ENCODE data around the gene TESK1. TPM values are rescaled to one million over a fixed set of nuclear protein-coding genes. Genes with fewer than 3 reads are reported as not detected.

TESK1 gene
- total and polyA plus RNA-seq, 5 donors from 2014 or later = 3.9 to 24.5 (median 4.6) TPM

- H3K4me3 ChIP-seq (ENCODE audit: low read depth, low read length) = peak within 1 kb of the TSS; percentile 79
- no peaks in the 10 kb centered on the region for H3K36me3 ChIP-seq (ENCODE audit: control insufficient read depth, insufficient read depth, low read length)
- Mint-ChIP-seq H3K9me3 (peaks cover 0 to 2% (median 0%) of the 10 kb centered on the region in 7 donors), H3K27me3 (no peaks in the 10 kb centered on the region), H3K27ac (peak within 1 kb of the TSS; percentile 94 to 99 (median 95)), H3K4me1 (peaks cover 4 to 45% (median 30%) of the 10 kb centered on the region in 4 donors), H3K36me3 (no peaks in the 10 kb centered on the region), H3K4me3 (peak within 1 kb of the TSS; percentile 83 to 95 (median 88))
- peaks cover 34% of the 10 kb centered on the region for H3K4me1 ChIP-seq (ENCODE audit: control insufficient read depth, insufficient read depth, low read length, poor library complexity, severe bottlenecking)
- ATAC-seq (ENCODE audit: low read depth in 2 of 2) = no peak
- H3K9me3 ChIP-seq (ENCODE audit: control insufficient read depth in 2 of 2, low read length in 2 of 2) = no peaks in the 10 kb centered on the region
- no peak for DNase-seq
- peak within 1 kb of the TSS; percentile 66 for H3K27ac ChIP-seq (ENCODE audit: insufficient read depth, low read length, poor library complexity, severe bottlenecking)
- H3K27me3 ChIP-seq (ENCODE audit: control insufficient read depth, insufficient read depth, low read length) = no peaks in the 10 kb centered on the region
Measured at GRCh38 chr9:35618325-35618727, 13.3 kb downstream of the TESK1 start, which contains the start of gene CD72. TSS of gene CD72 (minus strand) at chr9:35618413. CDS start at chr9:35618303, 110 bp downstream.

GRCh38 chr9:35618854-35619799, 14.1 kb downstream of the TESK1 start:
- H3K36me3 ChIP-seq (ENCODE audit: control insufficient read depth, insufficient read depth, low read length) = no peaks in the 10 kb centered on the region
- DNase-seq (peak in 1 of 3 donors; percentile 70), ATAC-seq (ENCODE audit: low read depth in 2 of 2) (peak; percentile 29 to 35)
- peaks cover 0 to 2% (median 0%) of the 10 kb centered on the region in 7 donors for H3K9me3 Mint-ChIP-seq
- H3K4me1 ChIP-seq (ENCODE audit: control insufficient read depth, insufficient read depth, low read length, poor library complexity, severe bottlenecking) = peaks cover 34% of the 10 kb centered on the region
- peak overlapping the region; percentile 47 for H3K27ac ChIP-seq (ENCODE audit: insufficient read depth, low read length, poor library complexity, severe bottlenecking)
- peak overlapping the region; percentile 32 to 91 (median 89) for H3K27ac Mint-ChIP-seq
- H3K4me3 Mint-ChIP-seq = peak overlapping the region; percentile 29 to 76 (median 48)
- peak overlapping the region; percentile 16 for H3K4me3 ChIP-seq (ENCODE audit: low read depth, low read length)
- no peaks in the 10 kb centered on the region for H3K36me3 Mint-ChIP-seq
- no peaks in the 10 kb centered on the region for H3K27me3 ChIP-seq (ENCODE audit: control insufficient read depth, insufficient read depth, low read length)
- H3K4me1 Mint-ChIP-seq = peaks cover 4 to 44% (median 30%) of the 10 kb centered on the region in 4 donors
- H3K27me3 Mint-ChIP-seq = no peaks in the 10 kb centered on the region
- no peaks in the 10 kb centered on the region for H3K9me3 ChIP-seq (ENCODE audit: control insufficient read depth in 2 of 2, low read length in 2 of 2)

- Histone ChIP-seq H3K27me3 (ENCODE audit: control insufficient read depth, insufficient read depth, low read length) (no peaks in the 10 kb centered on the region), H3K4me3 (ENCODE audit: low read depth, low read length) (peak overlapping the region; percentile 16), H3K4me1 (ENCODE audit: control insufficient read depth, insufficient read depth, low read length, poor library complexity, severe bottlenecking) (peaks cover 34% of the 10 kb centered on the region), H3K27ac (ENCODE audit: insufficient read depth, low read length, poor library complexity, severe bottlenecking) (no peak overlapping the region), H3K36me3 (ENCODE audit: control insufficient read depth, insufficient read depth, low read length) (no peaks in the 10 kb centered on the region), H3K9me3 (ENCODE audit: control insufficient read depth in 2 of 2, low read length in 2 of 2) (no peaks in the 10 kb centered on the region)
- H3K9me3 Mint-ChIP-seq = peaks cover 0 to 2% (median 0%) of the 10 kb centered on the region in 7 donors
- DNase-seq (no peak), ATAC-seq (ENCODE audit: low read depth in 2 of 2) (no peak)
- H3K27ac Mint-ChIP-seq = peak overlapping the region; percentile 20 to 91 (median 89)
- peak overlapping the region in 3 of 4 donors; percentile 15 to 48 (median 29) for H3K4me3 Mint-ChIP-seq
- H3K36me3 Mint-ChIP-seq = no peaks in the 10 kb centered on the region
- H3K27me3 Mint-ChIP-seq = no peaks in the 10 kb centered on the region
- peaks cover 7 to 44% (median 28%) of the 10 kb centered on the region in 4 donors for H3K4me1 Mint-ChIP-seq
Measured at GRCh38 chr9:35619800-35620158, 14.7 kb downstream of the TESK1 start.

GRCh38 chr9:35627575-35627974, 22.5 kb downstream of the TESK1 start:
- H3K9me3 Mint-ChIP-seq = peaks cover 0 to 2% (median 0%) of the 10 kb centered on the region in 7 donors
- H3K4me1 ChIP-seq (ENCODE audit: control insufficient read depth, insufficient read depth, low read length, poor library complexity, severe bottlenecking) = no peaks in the 10 kb centered on the region
- H3K27me3 ChIP-seq (ENCODE audit: control insufficient read depth, insufficient read depth, low read length) = no peaks in the 10 kb centered on the region
- DNase-seq (no peak), ATAC-seq (ENCODE audit: low read depth in 2 of 2) (no peak)
- H3K4me1 Mint-ChIP-seq = peaks cover 0 to 12% (median 2%) of the 10 kb centered on the region in 4 donors
- peak overlapping the region in 1 of 4 donors; percentile 32 for H3K4me3 Mint-ChIP-seq
- H3K4me3 ChIP-seq (ENCODE audit: low read depth, low read length) = no peak overlapping the region
- no peaks in the 10 kb centered on the region for H3K36me3 Mint-ChIP-seq
- no peaks in the 10 kb centered on the region for H3K36me3 ChIP-seq (ENCODE audit: control insufficient read depth, insufficient read depth, low read length)
- H3K27ac Mint-ChIP-seq = no peak overlapping the region
- no peaks in the 10 kb centered on the region for H3K27me3 Mint-ChIP-seq
- H3K9me3 ChIP-seq (ENCODE audit: control insufficient read depth in 2 of 2, low read length in 2 of 2) = no peaks in the 10 kb centered on the region
- no peak overlapping the region for H3K27ac ChIP-seq (ENCODE audit: insufficient read depth, low read length, poor library complexity, severe bottlenecking)

- Histone ChIP-seq H3K9me3 (ENCODE audit: control insufficient read depth in 2 of 2, low read length in 2 of 2) (no peaks in the 10 kb centered on the region), H3K4me1 (ENCODE audit: control insufficient read depth, insufficient read depth, low read length, poor library complexity, severe bottlenecking) (no peaks in the 10 kb centered on the region), H3K27me3 (ENCODE audit: control insufficient read depth, insufficient read depth, low read length) (no peaks in the 10 kb centered on the region), H3K36me3 (ENCODE audit: control insufficient read depth, insufficient read depth, low read length) (no peaks in the 10 kb centered on the region), H3K27ac (ENCODE audit: insufficient read depth, low read length, poor library complexity, severe bottlenecking) (no peak overlapping the region), H3K4me3 (ENCODE audit: low read depth, low read length) (no peak overlapping the region)
- H3K27ac Mint-ChIP-seq = no peak overlapping the region
- DNase-seq (no peak), ATAC-seq (ENCODE audit: low read depth in 2 of 2) (no peak)
- H3K36me3 Mint-ChIP-seq = no peaks in the 10 kb centered on the region
- no peak overlapping the region for H3K4me3 Mint-ChIP-seq
- no peaks in the 10 kb centered on the region for H3K27me3 Mint-ChIP-seq
- peaks cover 0 to 2% (median 0%) of the 10 kb centered on the region in 7 donors for H3K9me3 Mint-ChIP-seq
- H3K4me1 Mint-ChIP-seq = peaks cover 0 to 12% (median 2%) of the 10 kb centered on the region in 4 donors
Measured at GRCh38 chr9:35628389-35628991, 23.4 kb downstream of the TESK1 start.

GRCh38 chr9:35629597-35629996, 24.5 kb downstream of the TESK1 start:
- Mint-ChIP-seq H3K36me3 (no peaks in the 10 kb centered on the region), H3K27me3 (no peaks in the 10 kb centered on the region), H3K4me1 (peaks cover 0 to 12% (median 3%) of the 10 kb centered on the region in 4 donors), H3K9me3 (peaks cover 0 to 2% (median 0%) of the 10 kb centered on the region in 7 donors), H3K27ac (no peak overlapping the region), H3K4me3 (no peak overlapping the region)
- no peak for ATAC-seq (ENCODE audit: low read depth in 2 of 2)
- DNase-seq = no peak
- no peaks in the 10 kb centered on the region for H3K36me3 ChIP-seq (ENCODE audit: control insufficient read depth, insufficient read depth, low read length)
- H3K4me3 ChIP-seq (ENCODE audit: low read depth, low read length) = no peak overlapping the region
- H3K9me3 ChIP-seq (ENCODE audit: control insufficient read depth in 2 of 2, low read length in 2 of 2) = no peaks in the 10 kb centered on the region
- H3K27ac ChIP-seq (ENCODE audit: insufficient read depth, low read length, poor library complexity, severe bottlenecking) = no peak overlapping the region
- no peaks in the 10 kb centered on the region for H3K27me3 ChIP-seq (ENCODE audit: control insufficient read depth, insufficient read depth, low read length)
- no peaks in the 10 kb centered on the region for H3K4me1 ChIP-seq (ENCODE audit: control insufficient read depth, insufficient read depth, low read length, poor library complexity, severe bottlenecking)

- DNase-seq (no peak), ATAC-seq (ENCODE audit: low read depth in 2 of 2) (no peak)
- peaks cover 10 to 52% (median 26%) of the 10 kb centered on the region in 4 donors for H3K4me1 Mint-ChIP-seq
- peak overlapping the region in 2 of 3 donors; percentile 63 to 74 for H3K27ac Mint-ChIP-seq
- peaks cover 3% of the 10 kb centered on the region for H3K36me3 ChIP-seq (ENCODE audit: control insufficient read depth, insufficient read depth, low read length)
- no peak overlapping the region for H3K4me3 ChIP-seq (ENCODE audit: low read depth, low read length)
- H3K27me3 ChIP-seq (ENCODE audit: control insufficient read depth, insufficient read depth, low read length) = no peaks in the 10 kb centered on the region
- peaks cover 0 to 2% (median 0%) of the 10 kb centered on the region in 7 donors for H3K9me3 Mint-ChIP-seq
- H3K36me3 Mint-ChIP-seq = peaks cover 4% of the 10 kb centered on the region
- H3K9me3 ChIP-seq (ENCODE audit: control insufficient read depth in 2 of 2, low read length in 2 of 2) = no peaks in the 10 kb centered on the region
- H3K27me3 Mint-ChIP-seq = no peaks in the 10 kb centered on the region
- H3K4me3 Mint-ChIP-seq = peak overlapping the region in 1 of 4 donors; percentile 0
- H3K27ac ChIP-seq (ENCODE audit: insufficient read depth, low read length, poor library complexity, severe bottlenecking) = no peak overlapping the region
- peaks cover 11% of the 10 kb centered on the region for H3K4me1 ChIP-seq (ENCODE audit: control insufficient read depth, insufficient read depth, low read length, poor library complexity, severe bottlenecking)
Measured at GRCh38 chr9:35635730-35636129, 30.7 kb downstream of the TESK1 start.
